COR-L47 (cell line): ENCODE results near the gene ZXDA.
"Not testable (repeated sequence)": the region's sequence is repeated elsewhere in the genome, so short reads cannot be mapped to it uniquely, and the experiment has no call there.

Experiments
- DNase-seq: peaks from one replicate; lab custom pipeline; 2025; lab: John Stamatoyannopoulos, UW

Gene ZXDA, protein sequence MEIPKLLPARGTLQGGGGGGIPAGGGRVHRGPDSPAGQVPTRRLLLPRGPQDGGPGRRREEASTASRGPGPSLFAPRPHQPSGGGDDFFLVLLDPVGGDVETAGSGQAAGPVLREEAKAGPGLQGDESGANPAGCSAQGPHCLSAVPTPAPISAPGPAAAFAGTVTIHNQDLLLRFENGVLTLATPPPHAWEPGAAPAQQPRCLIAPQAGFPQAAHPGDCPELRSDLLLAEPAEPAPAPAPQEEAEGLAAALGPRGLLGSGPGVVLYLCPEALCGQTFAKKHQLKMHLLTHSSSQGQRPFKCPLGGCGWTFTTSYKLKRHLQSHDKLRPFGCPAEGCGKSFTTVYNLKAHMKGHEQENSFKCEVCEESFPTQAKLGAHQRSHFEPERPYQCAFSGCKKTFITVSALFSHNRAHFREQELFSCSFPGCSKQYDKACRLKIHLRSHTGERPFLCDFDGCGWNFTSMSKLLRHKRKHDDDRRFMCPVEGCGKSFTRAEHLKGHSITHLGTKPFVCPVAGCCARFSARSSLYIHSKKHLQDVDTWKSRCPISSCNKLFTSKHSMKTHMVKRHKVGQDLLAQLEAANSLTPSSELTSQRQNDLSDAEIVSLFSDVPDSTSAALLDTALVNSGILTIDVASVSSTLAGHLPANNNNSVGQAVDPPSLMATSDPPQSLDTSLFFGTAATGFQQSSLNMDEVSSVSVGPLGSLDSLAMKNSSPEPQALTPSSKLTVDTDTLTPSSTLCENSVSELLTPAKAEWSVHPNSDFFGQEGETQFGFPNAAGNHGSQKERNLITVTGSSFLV

DNA sequence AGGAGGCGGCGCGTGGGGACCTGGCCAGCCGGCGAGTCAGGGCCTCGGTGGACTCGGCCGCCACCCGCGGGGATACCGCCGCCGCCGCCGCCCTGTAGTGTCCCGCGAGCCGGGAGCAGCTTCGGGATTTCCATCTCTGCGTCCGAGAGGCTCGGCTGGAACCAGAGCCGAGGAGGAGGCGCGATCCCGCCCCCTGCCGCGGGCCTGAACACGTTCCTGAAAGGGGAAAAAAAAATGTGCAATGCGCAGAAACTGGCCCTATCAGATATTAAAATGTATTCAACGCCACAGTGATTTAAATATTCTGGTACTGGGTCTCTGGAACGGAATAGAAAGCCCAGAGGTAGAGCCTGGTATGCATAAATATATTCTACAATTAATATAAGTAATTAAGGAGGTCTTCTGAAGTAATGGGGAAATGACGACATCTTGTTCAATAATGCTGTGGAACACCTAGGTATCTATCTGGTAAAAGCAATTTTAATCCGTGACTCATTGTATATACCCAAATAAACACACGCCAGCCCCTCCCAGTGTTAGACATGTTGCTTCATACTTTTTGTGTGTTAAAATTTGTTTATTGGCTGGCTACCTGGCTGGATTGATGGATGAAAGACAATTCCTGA is at the start of gene ZXDA:
TSS of gene ZXDA (minus strand) at position 172 of the 626 bp plus-strand sequence. CDS start at position 134, 38 bp downstream.
- not testable (repeated sequence) for DNase-seq

DNA sequence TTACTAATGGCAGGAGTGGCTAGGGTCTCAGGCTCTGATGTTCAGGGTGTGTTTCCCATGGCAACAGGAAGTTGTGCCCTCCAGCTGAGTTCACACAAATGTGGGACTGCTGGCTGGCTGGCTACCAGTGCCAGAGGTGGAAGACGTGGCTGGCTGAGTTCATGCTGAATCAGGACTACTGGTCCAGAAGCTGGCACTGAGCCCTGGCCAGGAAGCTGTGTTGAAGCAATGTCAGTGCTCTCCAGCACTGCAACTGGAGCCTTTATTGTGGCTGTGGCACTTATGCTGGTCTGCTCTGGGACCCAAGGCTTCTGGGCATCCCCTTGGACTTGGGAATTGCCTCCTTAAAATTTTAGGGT is 42.0 kb upstream of the ZXDA start:
- DNase-seq, result no peak

DNA sequence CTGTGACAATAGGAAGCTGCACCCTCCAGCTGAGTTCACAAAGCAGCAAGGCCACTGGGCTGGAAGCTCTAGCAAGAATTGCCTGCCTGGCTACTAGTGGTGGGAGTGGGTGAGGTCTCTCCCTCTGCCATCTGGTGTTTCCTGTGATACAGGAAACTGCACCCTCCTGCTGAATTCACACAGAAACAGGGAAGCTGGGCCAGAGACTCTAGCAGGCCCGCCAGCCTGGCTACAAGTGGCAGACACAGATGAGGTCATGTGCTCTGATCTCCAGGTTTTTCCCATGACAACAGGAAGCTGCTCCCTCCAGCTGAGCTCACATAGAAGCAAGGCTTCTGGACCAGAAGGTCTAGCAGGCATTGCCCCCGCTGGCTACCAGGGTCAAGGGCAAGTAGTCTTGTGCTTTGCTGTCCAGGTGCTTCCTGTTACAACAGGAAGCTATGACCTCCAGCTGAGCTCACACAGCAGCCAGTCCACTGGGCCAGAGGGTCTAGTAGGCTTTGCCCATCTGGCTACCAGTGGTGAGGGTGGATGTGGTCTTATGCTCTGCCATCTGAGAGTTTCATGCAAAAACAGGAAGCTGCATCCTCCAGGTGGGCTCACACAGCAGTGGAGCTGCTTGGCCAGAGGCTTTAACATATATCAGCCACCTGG is 41.5 kb upstream of the ZXDA start:
- no peak for DNase-seq

DNA sequence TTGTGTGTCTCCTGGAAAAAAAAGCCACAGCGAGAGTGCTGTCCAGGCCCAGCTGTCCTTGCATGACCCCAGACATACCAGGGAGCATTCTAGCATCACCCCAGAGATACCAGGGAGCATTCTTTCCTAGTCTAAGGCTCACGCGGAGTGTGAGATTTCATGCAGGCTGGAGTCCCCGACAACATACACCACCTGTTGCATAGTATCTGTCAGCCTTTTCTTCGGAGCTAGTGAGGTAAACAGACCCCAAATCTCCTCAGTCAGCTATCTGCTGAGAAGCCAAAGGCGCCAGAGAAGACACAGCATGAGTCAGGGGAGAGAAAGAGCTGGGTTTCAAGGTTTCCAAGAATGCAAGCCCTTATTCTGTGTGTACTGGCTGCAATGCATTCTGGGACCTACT is 23.1 kb upstream of the ZXDA start:
- no peak for DNase-seq

DNA sequence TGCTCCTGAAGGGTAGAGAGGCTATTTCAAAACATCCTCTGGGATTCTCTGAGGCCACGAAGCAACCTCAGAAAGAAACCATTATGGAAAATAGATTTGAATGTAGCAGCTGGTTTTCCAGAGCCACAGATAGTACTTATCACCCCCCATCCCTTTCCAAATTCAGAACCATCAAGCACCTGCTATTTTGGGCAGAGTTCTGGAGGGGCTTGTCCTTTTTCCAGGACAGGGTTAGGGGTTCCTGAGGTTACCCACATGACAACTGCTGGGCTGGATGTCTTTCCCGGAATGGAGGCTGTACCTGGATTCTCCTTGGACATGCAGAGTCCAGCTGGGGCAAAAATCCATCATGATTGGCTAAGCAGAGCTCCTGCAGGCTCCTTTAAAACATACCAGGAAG is 22.0 kb upstream of the ZXDA start:
- no peak for DNase-seq

DNA sequence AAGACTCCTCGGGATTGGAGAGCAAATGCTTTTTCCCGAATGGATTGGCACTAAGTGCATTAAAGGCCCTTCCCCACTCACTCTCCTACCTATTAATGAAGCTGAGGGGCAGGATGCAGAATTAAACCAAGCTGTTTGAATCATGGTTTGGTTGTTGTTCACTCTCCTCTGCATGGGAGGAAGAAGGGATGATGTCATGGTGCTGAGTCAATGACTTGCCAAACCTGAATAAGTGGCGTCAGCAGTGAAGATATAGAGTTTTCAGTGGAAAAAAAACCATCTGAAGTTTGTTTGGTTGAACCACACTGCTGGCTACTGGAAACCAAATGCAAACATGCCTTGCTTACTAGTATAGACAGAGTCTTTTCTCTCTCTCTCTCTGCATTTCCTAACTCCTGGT is 19.8 kb upstream of the ZXDA start:
- DNase-seq, result no peak

DNA sequence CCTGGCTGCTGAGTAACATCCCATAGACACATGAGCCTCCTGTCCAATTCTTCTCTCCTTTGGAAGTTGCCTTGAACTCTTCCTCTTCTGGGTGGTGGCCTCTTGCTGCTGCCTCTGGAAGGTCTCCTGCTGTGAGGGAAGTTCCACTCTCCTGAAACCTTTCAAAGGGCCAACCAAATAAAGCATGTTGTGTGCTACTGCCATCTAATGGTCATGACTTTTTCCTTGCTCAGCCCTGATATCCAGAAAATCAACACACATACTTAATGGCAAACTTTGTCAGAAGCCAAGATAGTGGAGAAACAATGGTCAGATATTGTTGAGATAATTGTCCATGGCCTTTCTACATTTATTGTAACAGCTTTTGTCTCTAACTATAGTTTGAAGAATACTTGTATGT is 19.1 kb upstream of the ZXDA start:
- DNase-seq, result no peak

DNA sequence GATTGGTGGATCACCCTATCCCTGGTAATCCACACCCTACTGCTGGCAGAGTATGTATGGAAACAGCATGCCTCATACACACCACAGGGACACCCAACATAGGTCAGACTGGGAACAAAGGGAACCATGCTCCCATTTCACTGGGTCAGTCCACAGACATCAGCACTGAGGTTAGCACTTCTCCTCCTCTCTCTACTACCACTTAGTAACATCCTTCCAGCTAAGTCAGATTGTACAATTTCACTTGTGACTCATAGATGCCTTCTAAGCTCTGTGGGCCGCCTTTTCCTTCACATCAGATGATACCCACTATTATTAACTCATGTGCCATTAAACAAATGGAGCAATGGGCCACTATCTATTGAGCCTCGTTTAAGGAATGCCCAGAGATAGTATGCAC is 15.5 kb upstream of the ZXDA start:
- DNase-seq, result no peak

DNA sequence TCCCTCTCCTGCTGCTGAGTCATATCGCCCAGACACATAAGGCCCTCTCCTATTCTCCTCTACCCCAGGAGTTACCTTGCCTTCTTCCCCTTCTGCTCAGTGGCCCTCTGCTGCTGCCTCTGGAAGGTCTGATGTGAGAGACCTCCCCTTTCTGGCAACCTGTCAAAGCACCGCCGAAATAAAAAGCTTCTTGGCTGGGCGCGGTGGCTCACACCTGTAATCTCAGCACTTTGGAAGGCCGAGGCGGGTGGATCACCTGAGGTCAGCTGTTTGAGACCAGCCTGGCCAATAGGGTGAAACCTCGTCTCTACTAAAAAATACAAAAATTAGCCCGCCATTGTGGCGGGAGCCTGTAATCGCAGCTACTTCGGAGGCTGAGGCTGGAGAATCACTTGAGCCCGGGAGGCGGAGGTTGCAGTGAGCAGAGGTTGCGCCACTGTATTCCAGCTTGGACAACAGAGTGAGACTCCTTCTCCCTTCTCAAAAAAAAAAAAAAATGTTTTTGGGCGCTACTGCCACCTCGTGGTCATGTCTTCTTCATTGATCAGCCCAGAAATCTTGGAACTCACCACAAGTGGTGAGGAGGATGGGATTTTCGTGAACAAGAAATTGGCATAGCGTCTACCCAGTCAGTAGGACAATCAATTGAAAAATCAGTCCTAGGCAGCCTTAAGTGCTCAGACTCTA is 8.6 kb upstream of the ZXDA start:
- no peak for DNase-seq

DNA sequence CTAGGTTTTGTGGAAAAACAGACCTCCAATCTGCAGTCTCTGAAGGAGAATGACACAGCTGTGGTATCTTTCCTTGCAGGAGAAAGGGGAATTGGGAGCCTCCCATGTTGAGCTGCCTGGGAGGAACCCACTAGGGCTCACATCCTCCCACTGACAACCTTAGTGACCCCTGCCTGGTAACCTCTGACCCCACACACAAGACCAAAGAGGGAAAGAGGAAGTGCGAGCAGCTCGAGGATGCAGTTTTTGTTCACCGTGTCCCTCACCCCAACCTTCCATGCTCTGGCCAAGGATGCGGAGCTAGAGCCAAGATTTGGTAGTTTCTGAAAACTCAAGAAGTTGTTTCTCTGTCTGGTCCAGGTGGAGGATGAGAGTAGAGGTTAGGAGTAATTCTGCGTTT is 5.4 kb upstream of the ZXDA start:
- DNase-seq, result no peak

DNA sequence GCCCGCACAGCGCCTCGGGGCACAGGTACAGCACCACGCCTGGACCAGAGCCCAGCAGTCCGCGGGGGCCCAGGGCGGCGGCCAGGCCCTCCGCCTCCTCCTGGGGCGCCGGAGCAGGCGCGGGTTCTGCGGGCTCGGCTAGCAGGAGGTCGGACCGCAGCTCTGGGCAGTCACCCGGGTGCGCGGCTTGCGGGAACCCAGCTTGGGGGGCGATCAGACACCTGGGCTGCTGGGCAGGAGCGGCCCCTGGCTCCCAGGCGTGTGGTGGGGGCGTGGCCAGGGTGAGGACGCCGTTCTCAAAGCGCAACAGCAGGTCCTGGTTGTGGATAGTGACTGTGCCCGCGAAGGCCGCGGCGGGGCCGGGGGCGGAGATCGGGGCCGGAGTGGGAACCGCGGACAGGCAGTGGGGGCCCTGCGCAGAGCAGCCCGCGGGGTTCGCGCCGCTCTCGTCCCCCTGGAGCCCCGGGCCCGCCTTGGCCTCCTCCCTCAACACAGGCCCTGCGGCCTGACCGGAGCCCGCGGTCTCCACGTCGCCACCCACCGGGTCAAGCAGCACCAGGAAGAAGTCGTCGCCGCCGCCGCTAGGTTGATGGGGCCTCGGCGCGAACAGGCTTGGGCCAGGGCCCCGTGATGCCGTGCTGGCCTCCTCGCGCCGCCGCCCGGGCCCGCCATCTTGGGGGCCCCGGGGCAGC is 517 bp downstream of the ZXDA start:
- DNase-seq, result not testable (repeated sequence)

DNA sequence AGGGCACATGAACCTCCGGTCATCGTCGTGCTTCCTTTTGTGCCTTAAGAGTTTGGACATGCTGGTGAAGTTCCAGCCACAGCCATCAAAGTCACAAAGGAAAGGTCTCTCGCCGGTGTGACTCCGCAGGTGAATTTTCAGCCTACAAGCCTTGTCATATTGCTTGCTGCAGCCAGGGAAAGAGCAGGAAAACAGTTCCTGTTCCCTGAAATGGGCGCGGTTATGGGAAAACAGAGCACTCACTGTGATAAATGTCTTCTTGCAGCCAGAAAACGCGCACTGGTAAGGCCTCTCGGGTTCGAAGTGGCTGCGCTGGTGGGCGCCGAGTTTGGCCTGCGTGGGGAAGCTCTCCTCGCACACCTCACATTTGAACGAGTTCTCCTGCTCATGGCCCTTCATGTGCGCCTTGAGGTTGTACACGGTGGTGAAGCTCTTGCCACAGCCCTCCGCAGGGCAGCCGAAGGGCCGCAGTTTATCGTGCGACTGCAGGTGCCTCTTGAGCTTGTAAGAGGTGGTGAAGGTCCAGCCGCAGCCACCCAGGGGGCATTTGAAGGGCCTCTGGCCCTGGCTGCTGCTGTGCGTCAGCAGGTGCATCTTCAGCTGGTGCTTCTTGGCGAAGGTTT is 1.2 kb downstream of the ZXDA start:
- not testable (repeated sequence) for DNase-seq

DNA sequence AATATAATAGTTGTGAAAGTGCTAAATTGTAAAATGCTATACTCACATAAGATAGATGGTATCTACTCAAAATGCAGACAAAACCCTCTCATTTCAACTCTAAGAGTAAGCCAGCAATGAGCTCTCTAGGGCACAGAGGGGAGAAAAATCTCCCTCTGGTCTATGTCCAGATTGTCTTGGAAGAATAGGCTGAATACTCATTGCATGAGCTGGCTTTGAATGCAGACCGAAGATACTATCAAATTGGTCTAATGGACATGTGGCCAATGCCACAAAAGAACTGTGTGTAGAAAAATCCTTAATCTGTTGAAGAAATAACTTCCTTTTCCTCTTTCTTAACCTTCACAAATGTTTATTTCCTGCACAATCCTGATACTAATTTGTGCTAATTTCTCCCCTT is 3.5 kb downstream of the ZXDA start:
- DNase-seq, result no peak

DNA sequence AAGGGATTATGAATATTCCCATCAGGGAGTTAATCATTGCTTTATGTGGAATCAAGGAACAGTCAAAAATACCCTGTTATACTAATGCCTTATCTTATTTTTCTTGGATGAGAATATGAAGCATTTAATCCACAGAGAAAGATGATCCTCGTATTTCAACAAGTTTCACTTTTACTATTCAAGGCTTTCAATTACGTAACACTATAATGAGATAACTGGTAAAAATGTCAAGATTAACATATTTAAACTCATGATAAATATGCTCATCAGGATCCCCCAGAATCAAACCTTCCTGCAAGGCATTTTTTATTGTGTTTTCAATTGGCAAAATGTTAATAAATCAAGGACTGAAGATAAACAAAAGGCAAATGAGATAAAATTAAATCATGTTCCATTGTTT is 5.1 kb downstream of the ZXDA start:
- DNase-seq, result no peak

DNA sequence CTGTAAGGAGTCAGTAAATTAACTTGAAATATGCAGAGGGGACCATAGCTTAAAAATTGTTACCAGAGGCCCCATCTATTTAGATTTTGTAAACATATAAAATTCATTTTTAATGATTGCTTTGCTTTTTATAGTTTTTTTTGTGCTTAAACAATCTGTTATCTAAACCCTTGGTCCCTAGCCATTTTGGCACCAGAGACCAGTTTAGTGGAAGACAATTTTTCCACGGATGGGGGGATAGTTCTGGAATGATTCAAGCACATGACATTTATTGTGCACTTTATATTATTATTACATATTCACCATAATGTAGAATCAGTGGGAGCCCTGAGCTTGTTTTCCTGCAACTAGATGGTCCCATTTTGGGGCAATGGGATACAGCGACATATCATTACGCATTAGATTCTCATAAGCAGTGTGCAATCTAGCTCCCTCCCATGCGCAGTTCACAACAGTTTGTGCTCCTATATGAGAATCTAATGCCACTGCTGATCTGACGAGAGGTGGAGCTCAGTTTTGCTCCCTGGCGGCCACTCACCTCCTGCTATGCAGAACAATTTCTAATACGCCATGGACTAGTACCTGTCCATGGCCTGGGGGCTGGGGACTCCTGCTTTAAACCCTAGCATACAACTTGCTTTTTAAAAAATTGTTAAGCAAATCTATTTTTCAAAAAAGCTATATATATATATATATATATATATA is 5.9 kb downstream of the ZXDA start:
- DNase-seq, result no peak

DNA sequence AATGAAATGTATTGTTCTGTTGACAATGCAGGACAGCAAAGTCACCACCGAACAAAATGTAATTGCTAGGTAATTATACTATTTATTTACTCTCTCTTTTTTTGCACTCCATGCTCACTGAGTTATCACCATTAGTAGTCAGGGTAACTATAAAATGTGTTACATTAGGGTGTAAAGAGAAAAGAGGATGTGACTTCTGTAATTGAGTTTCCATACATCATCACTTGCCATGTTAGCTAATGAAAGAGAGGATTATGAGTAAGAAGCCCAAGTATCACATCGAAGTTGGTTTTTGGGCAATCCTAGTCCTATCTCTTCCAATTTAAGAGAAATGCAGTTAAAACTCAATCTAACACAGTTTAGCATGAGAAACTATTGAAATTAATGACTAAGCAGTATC is 7.6 kb downstream of the ZXDA start:
- DNase-seq, result no peak

DNA sequence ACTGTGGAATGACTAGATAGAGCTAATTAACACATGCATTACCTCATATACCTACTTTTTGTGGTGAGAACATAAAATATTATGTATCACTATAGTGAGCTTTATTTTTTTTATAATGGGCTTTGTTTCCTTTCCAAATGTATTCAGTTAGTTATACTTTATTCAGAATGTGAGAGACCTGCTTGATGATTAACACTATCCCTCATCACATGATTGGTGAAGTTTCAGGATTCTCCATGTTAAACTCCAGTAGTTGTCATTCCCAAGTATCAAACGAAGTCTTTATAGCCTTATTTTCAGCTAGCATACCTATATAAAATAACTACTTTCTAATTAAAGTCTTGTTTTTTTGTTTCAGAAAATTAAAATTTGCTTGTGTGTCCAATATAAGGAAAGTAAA is 8.8 kb downstream of the ZXDA start:
- DNase-seq, result no peak

DNA sequence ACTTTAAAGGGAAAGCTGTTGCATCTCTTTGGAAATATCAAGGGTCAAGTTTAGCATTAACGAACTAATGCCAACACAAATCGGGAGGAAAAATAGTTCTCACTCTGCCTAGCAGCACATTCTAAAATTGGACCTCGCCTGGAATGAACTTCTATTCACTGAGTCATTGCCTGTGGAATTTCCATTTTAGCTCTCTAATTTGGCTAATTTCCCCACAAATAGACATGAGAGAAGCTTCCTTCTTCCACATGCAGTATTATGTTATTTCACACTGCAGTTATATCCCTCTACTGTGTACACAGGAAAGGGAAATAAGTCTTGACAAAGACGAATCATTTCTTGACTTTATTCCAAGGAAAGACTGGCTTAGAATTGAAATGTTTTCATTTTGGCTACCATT is 9.3 kb downstream of the ZXDA start:
- DNase-seq, result no peak

DNA sequence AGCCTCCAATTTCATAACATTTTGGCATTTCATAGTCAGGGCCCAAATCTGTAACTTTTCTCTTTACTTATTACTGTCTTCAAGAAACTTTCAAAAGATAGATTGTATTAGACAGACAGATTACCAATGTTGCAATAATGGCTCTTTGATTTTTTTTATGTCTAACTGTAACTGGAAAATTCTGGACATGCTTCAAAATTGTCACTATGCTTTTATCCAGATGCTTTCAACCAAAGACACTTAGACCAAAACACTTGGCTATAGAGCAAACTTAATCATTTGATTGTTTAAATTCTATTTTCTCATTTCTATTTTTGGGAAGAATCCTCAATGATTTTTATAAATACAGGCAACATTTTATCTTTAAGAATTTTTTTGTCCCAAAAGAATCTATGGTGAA is 10.4 kb downstream of the ZXDA start:
- DNase-seq, result no peak

DNA sequence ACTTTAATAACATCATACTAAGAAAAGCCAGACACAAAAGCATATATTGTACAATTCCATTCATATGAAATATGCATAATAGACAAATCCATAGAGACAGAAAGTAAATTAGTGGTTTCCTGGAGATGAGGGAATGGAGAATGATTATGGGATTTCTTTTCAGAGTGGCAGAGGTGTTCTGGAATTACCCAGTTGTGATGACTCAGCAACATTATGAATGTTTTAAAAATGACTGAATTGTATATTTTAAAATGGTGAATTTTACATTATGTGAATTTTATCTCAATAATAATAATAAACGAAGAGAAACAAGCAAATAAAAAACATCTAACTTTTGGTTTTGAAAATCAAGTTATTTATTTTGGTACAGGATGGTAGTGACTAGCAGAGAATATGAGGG is 11.2 kb downstream of the ZXDA start:
- no peak for DNase-seq
